Measurements from ENCODE around the gene C5orf52.
"Not testable (repeated sequence)": the region's sequence is repeated elsewhere in the genome, so short reads cannot be mapped to it uniquely, and the experiment has no call there.

Gene C5orf52

GRCh38 chr5:157670662-157671591, at the start of gene C5orf52:
TSS of gene C5orf52 (plus strand) at chr5:157671533. CDS start at chr5:157671615, 82 bp downstream.
- peak; percentile 25 for DNase-seq

DNA sequence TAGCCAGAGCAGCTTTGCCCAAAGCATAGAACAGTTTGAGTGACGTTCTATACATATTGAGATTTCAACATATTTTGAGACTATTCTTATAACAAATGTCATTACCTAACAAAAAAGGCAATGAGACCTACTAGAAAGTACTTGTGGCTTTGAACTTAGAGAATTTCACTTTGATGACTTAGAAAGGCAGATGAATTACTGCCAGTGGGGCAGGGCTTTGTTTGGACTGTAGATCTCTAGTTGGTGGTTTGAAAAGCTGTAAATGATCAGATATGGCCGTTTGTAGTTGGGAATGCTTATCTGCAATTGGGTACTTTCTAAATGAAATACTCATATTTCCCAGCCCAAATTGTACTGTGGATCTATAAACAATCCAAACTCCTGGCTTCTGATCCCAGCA, 47.2 kb upstream of the C5orf52 start:
- no peak for DNase-seq

DNA sequence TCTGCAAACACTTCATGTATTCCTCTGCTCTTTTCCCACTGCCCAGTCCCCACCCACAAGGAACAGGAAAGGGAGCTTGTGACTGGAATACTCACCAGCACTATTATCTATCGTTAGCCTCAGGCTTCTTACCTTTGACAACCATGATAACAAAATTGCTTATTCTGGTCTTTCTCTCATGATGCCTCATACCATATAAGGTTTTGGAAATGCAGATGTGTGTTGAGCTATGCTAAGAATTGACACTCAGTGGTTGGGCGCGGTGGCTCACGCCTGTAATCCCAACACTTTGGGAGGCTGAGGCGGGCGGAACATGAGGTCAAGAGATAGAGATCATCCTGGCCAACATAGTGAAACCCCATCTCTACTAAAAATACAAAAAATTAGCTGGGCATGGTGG, 44.5 kb upstream of the C5orf52 start:
- no peak for DNase-seq

DNA sequence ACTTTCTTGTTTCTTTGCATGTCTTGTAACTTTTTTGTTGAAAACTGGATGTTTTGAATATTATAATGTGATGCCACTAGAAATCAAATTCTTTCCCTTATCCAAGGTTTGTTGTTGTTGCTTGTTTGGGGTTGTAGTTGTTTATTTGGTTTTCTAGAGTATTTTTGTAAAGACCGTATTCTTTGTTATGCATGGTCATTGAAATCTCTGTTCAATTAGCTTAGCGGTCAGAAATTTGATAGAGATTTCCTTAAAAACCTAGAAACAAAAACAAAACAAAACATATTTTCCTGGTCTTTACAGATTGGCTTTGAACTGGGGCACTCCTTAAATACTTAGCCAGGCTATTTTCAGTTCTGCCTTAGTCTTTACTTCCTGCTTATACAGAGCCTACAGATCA, 41.0 kb upstream of the C5orf52 start:
- DNase-seq = no peak

DNA sequence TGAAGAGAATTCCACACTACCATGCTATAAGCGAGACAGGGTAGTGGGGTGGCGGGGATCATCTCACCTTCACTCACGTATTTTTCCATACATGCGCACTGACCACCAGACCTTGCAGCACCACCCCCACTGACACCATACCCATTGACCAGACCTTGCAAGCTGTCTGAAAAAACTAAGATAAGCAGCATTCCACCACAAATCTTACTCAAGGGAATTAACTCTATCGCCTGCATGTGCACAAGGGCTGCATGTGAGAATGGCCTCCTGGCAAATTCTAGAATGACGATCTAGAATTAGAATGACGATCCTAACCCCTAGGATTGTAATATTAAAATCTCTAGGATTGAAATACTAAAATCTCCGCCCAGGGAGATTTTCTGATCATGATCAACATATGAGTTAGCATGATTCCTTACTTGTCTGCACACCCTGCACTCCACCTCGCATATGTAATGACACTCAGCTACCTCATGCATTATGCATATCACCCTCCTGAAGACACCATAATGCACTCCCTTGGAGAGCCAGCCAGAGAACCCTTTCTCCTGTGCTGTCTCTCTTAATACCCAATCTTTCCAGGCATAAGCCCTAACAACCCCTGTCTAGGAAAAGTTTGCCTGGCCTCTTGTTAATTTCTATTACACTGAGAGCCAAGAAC, 30.8 kb upstream of the C5orf52 start:
- DNase-seq = no peak

- no peak for DNase-seq
Measured at GRCh38 chr5:157648275-157648990, 22.9 kb upstream of the C5orf52 start.

GRCh38 chr5:157649101-157649500, 22.2 kb upstream of the C5orf52 start:
- DNase-seq = no peak

DNA sequence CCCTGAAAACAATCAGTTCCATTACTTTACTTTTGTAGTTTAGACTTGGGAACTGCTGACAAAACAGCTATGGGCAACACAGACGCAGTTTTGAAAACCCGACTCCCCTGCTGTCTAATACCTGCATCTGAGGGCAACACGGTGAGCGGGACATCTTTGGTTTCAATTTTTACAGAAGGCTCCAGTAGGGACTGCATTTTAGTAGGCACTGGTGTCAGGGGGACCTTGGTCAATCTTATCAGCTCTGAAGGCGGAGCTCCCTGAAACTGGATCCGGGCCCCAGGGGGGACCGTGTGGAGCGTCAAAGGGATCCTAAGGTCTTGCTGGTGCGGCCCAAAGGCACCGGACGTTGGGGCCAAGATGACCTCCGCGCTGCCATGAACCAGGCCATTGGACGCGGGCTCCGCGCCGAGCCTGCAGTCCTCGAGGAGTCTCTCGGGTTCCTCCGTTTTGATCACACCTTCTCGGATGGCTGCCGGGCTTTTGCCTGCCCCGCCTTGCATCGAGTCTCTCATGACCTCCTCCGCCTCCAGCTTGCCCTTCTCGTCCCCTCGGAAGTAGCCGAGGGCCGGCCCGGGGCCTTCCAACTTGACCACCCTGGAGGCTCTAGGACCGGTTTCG, 20.2 kb upstream of the C5orf52 start:
- DNase-seq = no peak

GRCh38 chr5:157651623-157652376, 19.5 kb upstream of the C5orf52 start:
- peak; percentile 77 for DNase-seq

DNA sequence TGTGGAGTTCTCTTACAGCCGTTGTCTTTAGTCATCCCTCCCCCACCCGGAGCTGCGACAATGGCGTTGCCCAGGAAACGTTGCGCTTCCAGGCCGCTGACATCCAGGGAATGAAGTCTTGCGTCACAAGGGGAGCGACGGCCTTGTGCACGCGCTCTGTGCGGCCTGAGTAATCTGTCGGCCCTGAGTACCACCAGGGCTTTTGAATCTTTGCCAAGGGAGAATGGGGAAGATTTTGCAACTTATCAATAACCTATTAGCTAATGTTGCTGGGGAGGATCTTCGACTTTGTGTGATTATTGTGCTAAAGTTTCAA, 19.0 kb upstream of the C5orf52 start, which contains the start of gene SOX30:
Gene SOX30 (minus strand): TSS at position 62 of the 316 bp plus-strand sequence. CDS start 360 bp downstream, outside the sequence.
- no peak for DNase-seq

DNA sequence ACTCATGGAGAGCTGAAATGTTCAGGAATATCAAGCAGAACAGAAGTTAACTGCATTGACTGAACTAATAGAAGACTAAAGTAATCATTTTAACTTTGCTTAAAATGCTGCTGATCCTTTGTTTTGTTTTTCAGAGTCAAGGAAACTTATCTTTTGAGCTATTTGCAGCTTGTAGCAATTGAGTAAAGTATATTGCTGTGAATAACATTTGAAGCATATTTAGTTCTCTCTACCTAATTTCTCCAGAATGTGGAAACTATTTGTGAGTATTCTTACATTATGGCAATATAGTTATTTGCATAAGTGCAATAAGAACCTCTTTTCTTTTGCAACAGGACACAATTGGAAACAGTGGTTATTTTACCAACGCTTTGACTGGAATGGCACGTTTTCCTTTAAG, 13.8 kb upstream of the C5orf52 start:
- no peak for DNase-seq

GRCh38 chr5:157658893-157659292, 12.4 kb upstream of the C5orf52 start:
- no peak for DNase-seq

GRCh38 chr5:157659868-157660660, 11.3 kb upstream of the C5orf52 start:
- no peak for DNase-seq

DNA sequence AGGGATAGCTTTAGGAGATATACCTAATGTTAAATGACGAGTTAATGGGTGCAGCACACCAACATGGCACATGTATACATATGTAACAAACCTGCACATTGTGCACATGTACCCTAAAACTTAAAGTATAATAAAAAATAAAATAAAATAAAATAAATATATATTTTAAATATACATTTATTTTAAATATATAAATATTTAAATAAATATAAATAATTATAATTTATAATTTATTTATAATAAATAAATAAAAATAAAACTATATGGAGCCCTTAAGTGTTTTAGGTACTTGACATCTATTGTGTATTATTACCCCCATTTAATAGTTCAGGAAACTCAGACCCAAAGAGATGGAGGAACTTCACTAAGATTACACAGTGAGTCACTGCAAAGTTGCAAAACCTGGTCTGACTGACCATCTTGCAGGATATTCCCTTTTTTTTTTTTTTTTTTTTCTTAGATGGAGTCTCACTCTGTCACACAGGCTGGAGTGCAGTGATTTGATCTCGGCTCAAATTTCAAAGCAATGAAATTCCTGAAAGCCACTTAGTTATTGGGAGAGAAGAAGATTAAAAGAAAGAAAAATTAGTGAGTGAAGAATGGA, 5.8 kb upstream of the C5orf52 start:
- no peak for DNase-seq

DNA sequence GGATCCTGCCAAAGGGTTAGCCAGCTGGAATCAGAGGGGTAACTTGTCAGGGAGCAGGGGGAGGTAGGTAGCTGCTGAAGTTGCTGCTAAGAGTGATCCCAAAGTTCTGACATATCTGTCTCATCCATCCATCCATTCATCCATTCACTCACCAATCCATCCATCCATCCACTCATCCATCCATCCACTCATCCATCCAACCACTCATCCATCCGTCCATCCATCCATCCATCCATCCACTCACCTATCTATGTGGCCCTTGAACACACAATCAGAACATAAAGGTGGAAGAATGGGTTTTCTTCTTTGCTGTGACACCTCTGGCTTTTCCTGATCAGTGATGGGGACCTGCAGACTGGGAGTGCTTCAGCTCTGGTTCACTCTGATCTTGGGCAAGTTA, 3.0 kb upstream of the C5orf52 start:
- DNase-seq = no peak

DNA sequence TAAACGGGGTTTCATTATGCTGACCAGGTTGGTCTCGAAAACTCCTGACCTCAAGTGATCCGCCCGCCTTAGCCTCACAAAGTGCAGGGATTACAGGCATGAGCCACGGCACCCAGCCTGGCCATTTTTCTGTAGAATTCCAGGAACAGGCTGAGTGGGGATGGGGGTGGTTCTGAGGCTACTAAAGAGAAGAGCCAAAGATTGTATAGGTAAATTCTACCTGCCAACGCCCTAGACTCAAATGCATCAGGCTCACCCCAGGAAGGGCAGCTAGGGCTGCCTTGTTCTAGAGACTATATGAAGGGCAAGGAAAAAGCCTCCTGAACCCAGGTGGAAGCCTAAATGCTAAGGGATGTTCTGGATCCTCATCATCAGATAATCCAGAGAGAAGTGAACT, 1.6 kb upstream of the C5orf52 start:
- DNase-seq = no peak

GRCh38 chr5:157671592-157672330, 428 bp downstream of the C5orf52 start:
- DNase-seq = no peak

DNA sequence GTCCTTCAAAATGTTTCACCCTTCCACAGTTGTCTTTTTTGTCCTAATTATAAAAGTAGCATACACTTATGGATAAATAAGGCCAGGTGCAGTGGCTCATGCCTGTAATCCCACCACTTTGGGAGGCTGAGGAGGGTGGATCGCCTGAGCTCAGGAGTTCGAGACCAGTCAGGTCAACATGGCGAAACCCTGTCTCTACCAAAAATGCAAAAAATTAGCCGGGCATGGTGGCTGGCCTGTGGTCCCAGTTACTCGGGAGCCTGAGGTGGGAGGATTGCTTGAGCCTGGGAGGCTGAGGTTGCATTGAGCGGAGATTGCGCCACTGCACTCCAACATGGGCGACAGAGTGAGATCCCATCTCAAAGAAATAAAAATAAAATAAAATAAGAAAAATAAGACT, 1.6 kb downstream of the C5orf52 start:
- DNase-seq = no peak

DNA sequence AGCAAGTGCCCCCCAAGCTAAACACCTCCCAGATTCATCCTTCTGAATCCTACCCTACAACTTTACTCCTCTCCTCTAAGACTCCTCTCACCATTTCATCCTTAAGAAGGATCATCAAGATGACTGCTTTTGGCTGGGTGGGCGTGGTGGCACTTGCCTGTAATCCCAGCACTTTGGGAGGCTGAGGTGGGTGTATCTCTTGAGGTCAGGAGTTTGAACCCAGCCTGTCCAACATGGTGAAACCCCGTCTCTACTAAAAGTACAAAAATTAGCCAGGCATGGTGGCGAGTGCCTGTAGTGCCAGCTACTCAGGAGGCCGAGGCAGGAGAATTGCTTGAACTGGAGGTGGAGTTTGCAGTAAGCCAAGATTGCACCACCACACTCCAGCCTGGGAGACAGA, 3.0 kb downstream of the C5orf52 start:
- not testable (repeated sequence) for DNase-seq

GRCh38 chr5:157677931-157678330, 6.6 kb downstream of the C5orf52 start:
- no peak for DNase-seq

Data from stimulated activated CD4-positive, alpha-beta T cell treated with anti-CD3 and anti-CD28 coated beads, Interleukin-12 subunit alpha, Interleukin-12 subunit beta, amount 100 ng/mL, for 4 hours (primary cell).